ENCODE data around the gene VPS50. TPM values are rescaled to one million over a fixed set of nuclear protein-coding genes. Genes with fewer than 3 reads are reported as not detected.

Gene VPS50
- total RNA-seq, 1 donor, result 34.4 TPM

- peaks cover 6% of the 10 kb centered on the region for H3K79me2 ChIP-seq (ENCODE audit: insufficient read depth, low read length)
- no peaks in the 10 kb centered on the region for H3K9me3 ChIP-seq (ENCODE audit: low read depth, low read length)
- no peak overlapping the region for H3K27ac ChIP-seq (ENCODE audit: low read depth, low read length)
- H3K27me3 ChIP-seq (ENCODE audit: insufficient read depth, low read length), result no peaks in the 10 kb centered on the region
- no peak overlapping the region for H2AFZ ChIP-seq (ENCODE audit: low read length)
- no peak for DNase-seq (ENCODE audit: insufficient read length, low spot score, missing footprints)
- TF ChIP-seq CTCF (IDR thresholded peaks at IDR 0.05; ENCODE audit: extremely low read depth, low read depth, low read length), result no peak
- no peak overlapping the region for H3K4me3 ChIP-seq (ENCODE audit: insufficient read depth, low read length)
- peaks cover 16% of the 10 kb centered on the region for H4K20me1 ChIP-seq (ENCODE audit: insufficient read depth, low read length)
- H3K4me1 ChIP-seq (ENCODE audit: insufficient read depth, low read length), result peaks cover 10% of the 10 kb centered on the region
- H3K4me2 ChIP-seq (ENCODE audit: insufficient read depth, low read length), result no peak overlapping the region
- no peaks in the 10 kb centered on the region for H3K36me3 ChIP-seq (ENCODE audit: insufficient read depth, low read length)
Observed at GRCh38 chr7:93249491-93250148, 17.5 kb downstream of the VPS50 start.

DNA sequence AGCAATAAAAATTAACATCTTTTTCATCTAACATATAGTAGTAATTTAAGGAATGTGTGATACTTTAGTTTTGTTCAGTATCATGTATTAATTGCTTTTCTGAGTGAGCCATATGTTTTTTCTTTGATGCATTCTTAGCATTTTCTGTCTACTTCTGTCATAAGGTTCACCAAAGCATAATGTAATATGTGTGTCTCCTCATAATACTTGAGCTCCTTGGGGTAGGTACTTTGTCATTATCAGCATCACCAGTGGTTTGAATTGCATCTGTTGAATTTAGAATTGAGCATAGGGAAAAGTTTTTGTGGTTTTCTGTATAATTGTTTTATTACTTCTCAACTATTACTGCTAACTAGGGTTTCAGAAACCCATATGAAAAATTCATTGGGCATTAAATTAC is 26.5 kb downstream of the VPS50 start:
- H3K4me1 ChIP-seq (ENCODE audit: insufficient read depth, low read length), result no peaks in the 10 kb centered on the region
- no peak for TF ChIP-seq CTCF (IDR thresholded peaks at IDR 0.05; ENCODE audit: extremely low read depth, low read depth, low read length)
- no peaks in the 10 kb centered on the region for H3K9me3 ChIP-seq (ENCODE audit: low read depth, low read length)
- no peak overlapping the region for H3K4me3 ChIP-seq (ENCODE audit: insufficient read depth, low read length)
- H3K27me3 ChIP-seq (ENCODE audit: insufficient read depth, low read length), result no peaks in the 10 kb centered on the region
- H3K4me2 ChIP-seq (ENCODE audit: insufficient read depth, low read length), result no peak overlapping the region
- H3K79me2 ChIP-seq (ENCODE audit: insufficient read depth, low read length), result no peaks in the 10 kb centered on the region
- H3K36me3 ChIP-seq (ENCODE audit: insufficient read depth, low read length), result no peaks in the 10 kb centered on the region
- no peaks in the 10 kb centered on the region for H4K20me1 ChIP-seq (ENCODE audit: insufficient read depth, low read length)
- H3K27ac ChIP-seq (ENCODE audit: low read depth, low read length), result no peak overlapping the region
- DNase-seq (ENCODE audit: insufficient read length, low spot score, missing footprints), result no peak
- no peak overlapping the region for H2AFZ ChIP-seq (ENCODE audit: low read length)

DNA sequence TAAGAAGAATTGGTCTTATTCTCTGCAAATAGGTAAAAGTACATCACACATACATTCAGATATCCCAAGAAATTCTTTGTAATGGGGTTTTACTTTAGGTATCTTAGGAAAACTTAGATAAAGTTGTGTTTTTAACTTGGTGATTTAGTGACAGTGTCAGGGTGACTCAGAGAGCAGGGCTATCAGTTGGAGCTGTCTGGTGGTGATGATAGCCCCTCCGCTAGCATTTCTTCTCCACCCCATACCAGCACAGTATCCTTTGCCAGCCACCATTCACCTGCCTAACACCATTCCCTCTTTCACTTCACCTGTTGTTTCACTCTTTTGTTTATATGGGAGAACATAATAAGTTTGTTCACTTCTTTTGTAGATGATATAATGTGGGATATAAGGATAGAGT is 30.4 kb downstream of the VPS50 start:
- Histone ChIP-seq H3K36me3 (ENCODE audit: insufficient read depth, low read length) (no peaks in the 10 kb centered on the region), H3K9me3 (ENCODE audit: low read depth, low read length) (no peaks in the 10 kb centered on the region), H3K4me2 (ENCODE audit: insufficient read depth, low read length) (no peak overlapping the region), H2AFZ (ENCODE audit: low read length) (no peak overlapping the region), H3K27me3 (ENCODE audit: insufficient read depth, low read length) (no peaks in the 10 kb centered on the region), H3K4me3 (ENCODE audit: insufficient read depth, low read length) (no peak overlapping the region), H3K27ac (ENCODE audit: low read depth, low read length) (no peak overlapping the region), H4K20me1 (ENCODE audit: insufficient read depth, low read length) (no peaks in the 10 kb centered on the region), H3K4me1 (ENCODE audit: insufficient read depth, low read length) (no peaks in the 10 kb centered on the region), H3K79me2 (ENCODE audit: insufficient read depth, low read length) (no peaks in the 10 kb centered on the region)
- no peak for DNase-seq (ENCODE audit: insufficient read length, low spot score, missing footprints)
- no peak for TF ChIP-seq CTCF (IDR thresholded peaks at IDR 0.05; ENCODE audit: extremely low read depth, low read depth, low read length)

GRCh38 chr7:93265220-93265619 is 33.1 kb downstream of the VPS50 start:
- Histone ChIP-seq H2AFZ (ENCODE audit: low read length) (no peak overlapping the region), H3K4me1 (ENCODE audit: insufficient read depth, low read length) (no peaks in the 10 kb centered on the region), H3K79me2 (ENCODE audit: insufficient read depth, low read length) (no peaks in the 10 kb centered on the region), H3K27ac (ENCODE audit: low read depth, low read length) (no peak overlapping the region), H3K4me3 (ENCODE audit: insufficient read depth, low read length) (no peak overlapping the region), H4K20me1 (ENCODE audit: insufficient read depth, low read length) (no peaks in the 10 kb centered on the region), H3K4me2 (ENCODE audit: insufficient read depth, low read length) (no peak overlapping the region), H3K9me3 (ENCODE audit: low read depth, low read length) (no peaks in the 10 kb centered on the region), H3K36me3 (ENCODE audit: insufficient read depth, low read length) (no peaks in the 10 kb centered on the region), H3K27me3 (ENCODE audit: insufficient read depth, low read length) (no peaks in the 10 kb centered on the region)
- no peak for DNase-seq (ENCODE audit: insufficient read length, low spot score, missing footprints)
- TF ChIP-seq CTCF (IDR thresholded peaks at IDR 0.05; ENCODE audit: extremely low read depth, low read depth, low read length), result no peak
